ENCODE data around the gene HOMER1. TPM values are rescaled to one million over a fixed set of nuclear protein-coding genes. Genes with fewer than 3 reads are reported as not detected.

The HOMER1 gene
- total and polyA plus RNA-seq, 9 of the 15 experiments (the other 6 are each of a cell fraction or from before 2014, with no cell fraction given) = 6.3 to 39.9 (median 9.9) TPM

DNA sequence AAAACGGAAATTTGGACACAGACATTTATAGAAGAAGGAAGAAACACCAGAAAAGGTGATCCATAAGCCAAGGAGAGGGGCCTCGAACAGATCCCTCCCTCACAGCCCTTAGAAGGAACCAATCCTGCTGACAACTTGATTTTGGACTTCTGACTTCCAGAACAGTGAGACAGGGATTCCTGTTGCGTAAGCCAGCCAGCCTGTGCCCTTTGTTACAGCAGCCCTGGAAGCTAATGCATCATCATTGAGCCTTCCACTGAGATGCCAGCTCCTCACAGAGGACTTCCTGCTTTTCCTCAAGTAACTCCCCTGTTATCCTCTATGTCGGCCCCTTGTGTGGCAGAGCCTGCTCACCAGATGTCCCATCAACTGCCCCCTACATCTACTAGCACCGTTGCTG lies 183.9 kb downstream of the HOMER1 start:
- Histone ChIP-seq H3K4me3 (no peak overlapping the region), H3K79me2 (ENCODE audit: control insufficient read depth, insufficient read depth, low read length) (no peaks in the 10 kb centered on the region), H4K20me1 (replicated peaks; ENCODE audit: control insufficient read depth, insufficient read depth, low read length) (no peaks in the 10 kb centered on the region), H3K27me3 (ENCODE audit: control insufficient read depth in 2 of 2, insufficient read depth in 2 of 2, low read length in 2 of 2) (peaks cover 3 to 4% of the 10 kb centered on the region in 2 experiments; a peak in 1 of 5 replicates), H3K36me3 (ENCODE audit: control insufficient read depth, insufficient read depth, low read length) (no peaks in the 10 kb centered on the region), H3K27ac (ENCODE audit: extremely low read depth, low read depth, low read length) (no peak overlapping the region), H3K9me1 (ENCODE audit: control insufficient read depth, insufficient read depth, low read length) (no peaks in the 10 kb centered on the region), H3K4me2 (ENCODE audit: insufficient read depth, low read length) (no peak overlapping the region), H3K9me3 (replicated peaks; ENCODE audit: control insufficient read depth, insufficient read depth, low read depth, low read length) (no peaks in the 10 kb centered on the region), H3K4me1 (replicated peaks in 1 of 2; ENCODE audit: control insufficient read depth in 2 of 2, insufficient read depth in 2 of 2, low read length in 2 of 2) (no peaks in the 10 kb centered on the region; a peak in 1 of 5 replicates), H2AFZ (ENCODE audit: low read depth, low read length) (no peak overlapping the region), H3K9ac (ENCODE audit: insufficient read depth in 1 of 2, low read depth in 2 of 2, low read length in 2 of 2) (no peak overlapping the region)
- FAIRE-seq (no peak), DNase-seq (ENCODE audit: extremely low read depth in 1 of 4, low spot score in 3 of 4) (no peak), ATAC-seq (no peak)
- POLR2A ChIA-PET = interaction anchor here (1.8 kb wide), 1 partner anchor 13 kb away, joined by 5 read pairs; no protein-coding TSS in a partner anchor
- no TSS peak for BruUV-seq (replicated peaks)
- in situ Hi-C loops (cut with MboI) (no loop called here), intact Hi-C loops (cut with micrococcal nuclease) (no loop called here)
- CTCF ChIA-PET (ENCODE audit: low intra/inter-chr PET ratio) = no interaction called here
- WGBS (ENCODE audit: insufficient coverage, low coverage, missing lambda C conversion rate) = 13% methylated on average over 5 of the region's 5 CpGs
- TF ChIP-seq ZNF12 (CRISPR knock-in tag; IDR thresholded peaks at IDR 0.05) (peak; percentile 92), CEBPG (CRISPR knock-in tag; IDR thresholded peaks at IDR 0.05) (no peak), CEBPG (tag; conservative IDR thresholded peaks at IDR 0.05 in 1 of 2, IDR thresholded peaks at IDR 0.05 in 1 of 2) (0 out of 4 replicates have a peak, but pooled peaks of 1 of the 2 experiments have one; percentile 47), TAF9B (IDR thresholded peaks at IDR 0.05; ENCODE audit: partially characterized antibody) (no peak)

- H3K9me1 ChIP-seq (ENCODE audit: control insufficient read depth, insufficient read depth, low read length) = no peaks in the 10 kb centered on the region
- H3K36me3 ChIP-seq (ENCODE audit: control insufficient read depth, insufficient read depth, low read length) = no peaks in the 10 kb centered on the region
- no peak for TF ChIP-seq YY1 (IDR thresholded peaks at IDR 0.05; ENCODE audit: borderline replicate concordance in 1 of 3, control insufficient read depth in 1 of 3, extremely low read depth in 1 of 3, insufficient read depth in 3 of 3, insufficient read length in 1 of 3, insufficient replicate concordance in 2 of 3, low read depth in 1 of 3, low read length in 2 of 3)
- no peak for TF ChIP-seq CAMTA2 (CRISPR knock-in tag; conservative IDR thresholded peaks at IDR 0.05)
- DNase-seq (ENCODE audit: extremely low read depth in 1 of 4, low spot score in 3 of 4) (no peak), FAIRE-seq (no peak), ATAC-seq (no peak; the same call in 2 of the 3 replicates)
- H2AFZ ChIP-seq (ENCODE audit: low read depth, low read length) = no peak overlapping the region
- H3K27ac ChIP-seq (ENCODE audit: extremely low read depth, low read depth, low read length) = no peak overlapping the region
- POLR2A ChIA-PET = no interaction called here
- no peaks in the 10 kb centered on the region for H3K79me2 ChIP-seq (ENCODE audit: control insufficient read depth, insufficient read depth, low read length)
- CTCF ChIA-PET (ENCODE audit: low intra/inter-chr PET ratio) = no interaction called here
- H3K9me3 ChIP-seq (replicated peaks; ENCODE audit: control insufficient read depth, insufficient read depth, low read depth, low read length) = no peaks in the 10 kb centered on the region
- WGBS (ENCODE audit: insufficient coverage, low coverage, missing lambda C conversion rate) = 28% methylated on average over 4 of the region's 4 CpGs
- no peaks in the 10 kb centered on the region for H4K20me1 ChIP-seq (replicated peaks; ENCODE audit: control insufficient read depth, insufficient read depth, low read length)
- no peak overlapping the region for H3K4me3 ChIP-seq
- no peak overlapping the region for H3K9ac ChIP-seq (ENCODE audit: insufficient read depth in 1 of 2, low read depth in 2 of 2, low read length in 2 of 2)
- no TSS peak for BruUV-seq (replicated peaks)
- intact Hi-C loops (cut with micrococcal nuclease) (no loop called here), in situ Hi-C loops (cut with MboI) (no loop called here)
- peaks cover 3 to 4% of the 10 kb centered on the region in 2 experiments; a peak in 1 of 5 replicates for H3K27me3 ChIP-seq (ENCODE audit: control insufficient read depth in 2 of 2, insufficient read depth in 2 of 2, low read length in 2 of 2)
- no peak overlapping the region for H3K4me2 ChIP-seq (ENCODE audit: insufficient read depth, low read length)
- H3K4me1 ChIP-seq (replicated peaks in 1 of 2; ENCODE audit: control insufficient read depth in 2 of 2, insufficient read depth in 2 of 2, low read length in 2 of 2) = no peaks in the 10 kb centered on the region; a peak in 1 of 5 replicates
Observed at GRCh38 chr5:79329453-79329852, 184.5 kb downstream of the HOMER1 start.

Small RNA genes within 50 kb of the gene (small RNA-seq; reads per million reads assigned to genes)
- not detected for gene RF00019

Other genes starting within 250 kb of the HOMER1 start
- gene TENT2, start 98.3 kb upstream of the HOMER1 start, total RNA-seq (2014; rRNA removed) = 43.5 and 58.8 TPM in 2 replicates
- 83.4 and 88.1 TPM in 2 replicates for gene TENT2, start 98.3 kb upstream of the HOMER1 start, total RNA-seq (2014; rRNA removed; fragmentation: Illumina TruSeq; extraction: Trizol)
- 81.0 and 84.3 TPM in 2 replicates for gene TENT2, start 98.3 kb upstream of the HOMER1 start, total RNA-seq (2015; rRNA removed; fragmentation: Illumina TruSeq; extraction: Trizol)
- 73.3 and 76.6 TPM in 2 replicates for gene TENT2, start 98.3 kb upstream of the HOMER1 start, total RNA-seq (2021)
- 98.3 and 111 TPM in 2 replicates for gene TENT2, start 98.3 kb upstream of the HOMER1 start, polyA plus RNA-seq (2011; rRNA removed)
- 63.3 and 84.4 TPM in 2 replicates for gene TENT2, start 98.3 kb upstream of the HOMER1 start, polyA plus RNA-seq (2014; fragmentation: Illumina TruSeq; extraction: Trizol)
- 10 to 100 TPM; 29.0 to 39.4 TPM for gene TENT2, start 98.3 kb upstream of the HOMER1 start, polyA plus RNA-seq (2014; fragmentation: Nextera tagmentation; extraction: Ambion mirVana)
- gene TENT2, start 98.3 kb upstream of the HOMER1 start, polyA plus RNA-seq (2014; rRNA removed) = 38.5 and 44.3 TPM in 2 replicates
- 0.18 and 0.24 TPM in 2 replicates for gene CMYA5, start 175.7 kb upstream of the HOMER1 start, total RNA-seq (2014; rRNA removed)
- gene CMYA5, start 175.7 kb upstream of the HOMER1 start, total RNA-seq (2014; rRNA removed; fragmentation: Illumina TruSeq; extraction: Trizol) = 0.25 and 0.41 TPM in 2 replicates
- 0.45 and 0.51 TPM in 2 replicates for gene CMYA5, start 175.7 kb upstream of the HOMER1 start, total RNA-seq (2015; rRNA removed; fragmentation: Illumina TruSeq; extraction: Trizol)
- 0.22 and 0.31 TPM in 2 replicates for gene CMYA5, start 175.7 kb upstream of the HOMER1 start, total RNA-seq (2021)
- 0.25 and 0.50 TPM in 2 replicates for gene CMYA5, start 175.7 kb upstream of the HOMER1 start, polyA plus RNA-seq (2011; rRNA removed)
- gene CMYA5, start 175.7 kb upstream of the HOMER1 start, polyA plus RNA-seq (2014; fragmentation: Illumina TruSeq; extraction: Trizol) = 0.46 and 0.62 TPM in 2 replicates
- under 1 TPM; 0.32 to 0.48 TPM for gene CMYA5, start 175.7 kb upstream of the HOMER1 start, polyA plus RNA-seq (2014; fragmentation: Nextera tagmentation; extraction: Ambion mirVana)
- gene CMYA5, start 175.7 kb upstream of the HOMER1 start, polyA plus RNA-seq (2014; rRNA removed) = 0.16 and 1.1 TPM in 2 replicates